Activated CD4-positive, CD25-positive, alpha-beta regulatory T cell treated with anti-CD3 and anti-CD28 coated beads, Interleukin-2, amount 50 U/mL, for 24 hours (primary cell): Measurements from ENCODE around the gene NOCT.
"Not testable (repeated sequence)": the region's sequence is repeated elsewhere in the genome, so short reads cannot be mapped to it uniquely, and the experiment has no call there.

ENCODE experiments used
- ATAC-seq, 2 donors: fragments of 150-1000 bp; cut with Tn5 transposase; one replicate each; pipeline ENCODE4 v1.10.0; 2021; ENCODE audit warnings: mild to moderate bottlenecking in 1 of 2, moderate library complexity in 1 of 2

Gene NOCT

DNA sequence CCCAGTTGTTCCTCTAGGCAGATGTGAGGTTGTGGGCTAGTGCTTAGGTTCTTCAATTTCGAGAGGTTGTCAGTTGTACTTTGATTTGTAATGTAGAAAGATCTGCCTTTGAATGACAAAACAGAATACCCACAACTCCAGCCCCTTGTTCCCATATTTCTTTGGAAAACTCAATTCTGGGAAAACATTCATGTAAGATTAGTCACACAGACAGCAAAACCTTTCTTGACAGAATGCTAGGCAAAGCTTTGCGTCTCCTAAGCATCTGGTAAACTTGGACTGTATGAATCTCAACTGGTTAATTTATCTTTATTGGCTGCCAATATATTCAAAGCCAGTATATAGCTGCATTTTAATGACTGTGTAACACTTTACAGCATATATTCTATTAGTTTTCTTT, 34.9 kb downstream of the NOCT start:
- ATAC-seq: no peak

GRCh38 chr4:139053909-139054308, 38.3 kb downstream of the NOCT start:
- no peak for ATAC-seq

DNA sequence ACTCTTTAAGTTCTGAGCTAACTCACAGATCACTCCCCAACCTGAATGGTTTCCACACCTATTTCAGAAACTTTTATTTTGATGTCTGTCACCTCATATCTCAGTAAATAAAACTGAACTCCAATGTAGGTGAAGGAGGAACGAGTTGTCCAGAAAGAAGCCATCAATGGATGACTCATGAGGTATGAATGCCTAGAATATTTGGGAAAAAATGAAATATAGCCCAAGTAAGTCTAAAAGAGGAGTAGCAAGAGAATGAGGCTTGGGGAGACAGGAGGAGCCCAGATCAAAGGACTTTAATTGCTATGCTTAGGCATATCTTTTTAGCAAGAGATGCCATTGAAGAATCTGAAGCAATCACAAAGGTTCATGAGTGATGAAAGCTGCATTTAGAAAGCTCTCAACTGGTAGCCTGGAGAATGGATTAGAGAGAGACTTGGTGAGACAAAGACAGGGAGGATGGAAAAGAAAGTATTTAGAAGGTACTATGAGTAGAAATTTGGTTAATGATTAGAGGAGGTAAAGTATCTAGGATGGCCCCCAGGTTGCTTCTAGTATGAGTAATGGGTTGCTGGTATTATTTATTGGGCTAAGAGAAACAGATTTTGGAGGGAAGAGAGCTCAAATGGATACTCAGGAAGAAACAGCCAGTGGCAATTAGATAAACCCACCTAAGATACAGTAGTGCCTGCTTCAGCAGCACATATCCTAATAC, 39.4 kb downstream of the NOCT start:
- no peak for ATAC-seq

- ATAC-seq: not testable (repeated sequence)
Measured at GRCh38 chr4:139059026-139059425, 43.4 kb downstream of the NOCT start.

DNA sequence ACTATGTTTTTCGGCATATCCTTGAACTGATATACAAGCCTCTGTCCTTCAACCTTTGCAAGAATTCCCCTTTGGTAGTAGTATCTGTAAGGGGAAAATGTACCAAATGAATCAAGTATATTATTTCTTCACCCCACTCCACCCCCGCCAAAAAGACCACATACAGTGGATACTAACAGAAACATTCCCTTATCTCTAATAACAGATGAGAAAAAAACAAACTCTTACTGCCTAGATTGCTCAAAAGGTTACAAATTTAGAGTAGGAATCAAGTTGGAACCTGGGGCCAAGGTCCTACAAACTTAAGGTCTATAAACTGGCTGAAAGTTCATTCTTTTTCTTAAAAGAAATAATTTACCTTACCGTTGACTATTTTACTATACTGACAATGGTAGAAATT, 45.0 kb downstream of the NOCT start:
- no peak for ATAC-seq

DNA sequence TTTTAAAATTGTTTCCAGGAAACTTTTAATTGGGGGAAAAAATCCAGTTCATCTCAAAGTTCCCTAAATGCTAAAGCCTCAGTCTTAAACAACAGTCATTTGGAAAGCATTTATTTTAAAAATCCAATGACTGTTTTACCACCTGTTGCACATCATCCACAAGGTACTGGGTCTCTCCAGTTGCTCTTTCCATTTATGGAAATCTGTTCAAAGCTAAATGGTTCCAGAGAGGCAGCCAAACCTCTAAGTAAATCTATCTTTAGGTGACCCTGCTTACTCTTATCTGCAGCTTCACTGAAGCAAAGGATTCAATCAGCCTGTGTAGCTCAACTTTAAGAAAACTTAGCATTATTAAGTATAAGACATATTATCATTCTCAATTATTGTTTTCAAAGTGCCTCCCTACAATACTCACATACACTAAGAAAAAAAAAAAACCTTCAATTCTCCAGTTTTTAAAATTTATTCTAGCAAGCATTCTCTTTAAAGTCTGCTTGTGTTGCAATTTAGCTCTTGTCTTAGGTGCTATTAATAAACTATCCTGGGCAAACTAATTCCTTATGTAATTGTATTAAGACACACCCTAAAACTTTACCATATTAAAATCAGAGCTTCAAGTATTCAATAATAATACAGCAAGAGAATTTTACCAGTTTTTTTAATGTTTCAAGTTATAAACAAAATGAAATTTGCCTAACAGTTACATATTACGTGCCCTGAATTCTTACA, 60.6 kb downstream of the NOCT start:
- no peak for ATAC-seq

GRCh38 chr4:139077567-139078355, 62.2 kb downstream of the NOCT start:
- no peak for ATAC-seq

GRCh38 chr4:139078926-139079325, 63.3 kb downstream of the NOCT start:
- no peak for ATAC-seq

- peak; percentile 85 to 87 for ATAC-seq
Measured at GRCh38 chr4:139082750-139083606, 67.4 kb downstream of the NOCT start.

- peak; percentile 27 to 32 for ATAC-seq
Measured at GRCh38 chr4:139083607-139083955, 68.0 kb downstream of the NOCT start.

- ATAC-seq: peak; percentile 62 to 65
Measured at GRCh38 chr4:139083956-139084803, 68.6 kb downstream of the NOCT start.

- no peak for ATAC-seq
Measured at GRCh38 chr4:139084804-139085093, 69.2 kb downstream of the NOCT start.

DNA sequence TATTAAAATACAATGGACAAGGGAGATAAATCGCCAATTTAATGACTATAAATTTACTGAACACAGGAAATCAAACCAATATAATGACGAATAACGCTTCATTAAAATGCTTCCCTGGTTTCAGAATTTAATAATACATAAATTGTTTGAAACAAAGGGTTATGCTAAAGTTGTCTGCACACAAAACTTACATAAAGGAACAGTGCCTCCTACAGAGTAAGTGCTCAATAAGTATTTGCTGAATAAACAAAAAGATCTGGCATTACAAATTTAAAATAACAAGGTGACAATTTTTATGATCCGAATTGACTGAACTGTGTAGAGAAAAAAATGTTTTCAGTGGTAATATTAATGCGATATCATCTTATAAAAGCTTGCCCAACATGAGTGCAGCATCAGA, 69.6 kb downstream of the NOCT start:
- ATAC-seq: no peak

- no peak for ATAC-seq
Measured at GRCh38 chr4:139092271-139092670, 76.7 kb downstream of the NOCT start.
